ENCODE data around the gene MARK3.

DNA sequence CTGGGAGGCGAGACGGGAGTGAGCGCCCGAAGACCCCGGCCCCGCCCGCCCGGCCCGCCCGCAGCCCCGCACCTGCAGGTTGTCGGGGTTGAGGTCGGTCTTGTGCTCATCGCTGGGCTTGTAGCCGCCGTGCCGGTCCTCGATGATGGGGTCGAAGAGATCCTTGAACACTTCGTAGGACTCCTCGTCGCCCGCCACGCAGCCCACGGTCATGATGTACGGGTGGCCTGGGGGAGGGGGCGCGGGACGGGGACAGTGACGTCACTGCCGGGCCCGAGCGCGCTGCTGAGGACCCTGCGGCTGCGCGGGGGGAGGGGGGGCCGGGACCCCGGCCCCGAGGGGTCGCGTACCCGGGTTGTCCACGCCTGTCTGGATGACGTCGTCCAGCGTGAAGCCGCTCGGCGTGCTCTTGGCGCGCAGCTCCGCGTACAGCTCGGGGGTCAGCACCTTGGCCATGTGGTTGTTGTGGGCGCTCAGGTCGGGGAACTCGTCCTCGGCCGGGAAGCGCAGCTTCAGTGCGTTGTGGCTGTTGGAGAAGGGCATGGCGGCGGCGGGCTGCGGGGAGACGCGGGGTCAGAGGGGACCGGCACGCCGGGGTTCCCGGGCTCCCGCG, 136.8 kb downstream of the MARK3 start:
- no peak for TF ChIP-seq CTCF (IDR thresholded peaks at IDR 0.05)
- TF ChIP-seq POLR2A (IDR thresholded peaks at IDR 0.05) = no peak
